Hepatic stellate cell (primary cell): ENCODE data around the gene SOX6.
"Not testable (repeated sequence)": the region's sequence is repeated elsewhere in the genome, so short reads cannot be mapped to it uniquely, and the experiment has no call there.

ENCODE experiments used
- DNase-seq: peaks from one replicate; pipeline ENCODE4 v3.0.0; 2011; ENCODE audit warnings: low spot score

SOX6 gene

GRCh38 chr11:16149476-16149875 is 206.9 kb downstream of the SOX6 start:
- DNase-seq: no peak

- DNase-seq: no peak
Measured at GRCh38 chr11:16148301-16148931, 207.9 kb downstream of the SOX6 start.

GRCh38 chr11:16146980-16147379 is 209.4 kb downstream of the SOX6 start:
- DNase-seq: not testable (repeated sequence)

GRCh38 chr11:16141614-16142013 is 214.7 kb downstream of the SOX6 start:
- not testable (repeated sequence) for DNase-seq

- DNase-seq: not testable (repeated sequence)
Measured at GRCh38 chr11:16141162-16141561, 215.2 kb downstream of the SOX6 start.

- DNase-seq: no peak
Measured at GRCh38 chr11:16136792-16137390, 219.5 kb downstream of the SOX6 start.

- no peak for DNase-seq
Measured at GRCh38 chr11:16133867-16134266, 222.5 kb downstream of the SOX6 start.

- no peak for DNase-seq
Measured at GRCh38 chr11:16127732-16128131, 228.6 kb downstream of the SOX6 start.

- DNase-seq: no peak
Measured at GRCh38 chr11:16126362-16126761, 230.0 kb downstream of the SOX6 start.

GRCh38 chr11:16125796-16126195 is 230.6 kb downstream of the SOX6 start:
- no peak for DNase-seq

GRCh38 chr11:16124390-16124789 is 232.0 kb downstream of the SOX6 start:
- DNase-seq: no peak

- no peak for DNase-seq
Measured at GRCh38 chr11:16121853-16122252, 234.5 kb downstream of the SOX6 start.

- no peak for DNase-seq
Measured at GRCh38 chr11:16120008-16120407, 236.3 kb downstream of the SOX6 start.

GRCh38 chr11:16117989-16118756 is 238.2 kb downstream of the SOX6 start:
- DNase-seq: no peak

GRCh38 chr11:16114978-16115871 is 241.1 kb downstream of the SOX6 start:
- DNase-seq: no peak

- no peak for DNase-seq
Measured at GRCh38 chr11:16114431-16114830, 241.9 kb downstream of the SOX6 start.

- no peak for DNase-seq
Measured at GRCh38 chr11:16111690-16112089, 244.7 kb downstream of the SOX6 start.

- no peak for DNase-seq
Measured at GRCh38 chr11:16110886-16111285, 245.5 kb downstream of the SOX6 start.

GRCh38 chr11:16099343-16099900 is 256.9 kb downstream of the SOX6 start:
- peak; percentile 4 for DNase-seq

- no peak for DNase-seq
Measured at GRCh38 chr11:16098526-16099205, 257.7 kb downstream of the SOX6 start.

- no peak for DNase-seq
Measured at GRCh38 chr11:16097543-16097942, 258.8 kb downstream of the SOX6 start.
